Measurements from ENCODE around the gene OSTM1.
"Not testable (repeated sequence)": the region's sequence is repeated elsewhere in the genome, so short reads cannot be mapped to it uniquely, and the experiment has no call there.

OSTM1 gene

GRCh38 chr6:108013787-108014439, 60.6 kb downstream of the OSTM1 start:
- DNase-seq: no peak

DNA sequence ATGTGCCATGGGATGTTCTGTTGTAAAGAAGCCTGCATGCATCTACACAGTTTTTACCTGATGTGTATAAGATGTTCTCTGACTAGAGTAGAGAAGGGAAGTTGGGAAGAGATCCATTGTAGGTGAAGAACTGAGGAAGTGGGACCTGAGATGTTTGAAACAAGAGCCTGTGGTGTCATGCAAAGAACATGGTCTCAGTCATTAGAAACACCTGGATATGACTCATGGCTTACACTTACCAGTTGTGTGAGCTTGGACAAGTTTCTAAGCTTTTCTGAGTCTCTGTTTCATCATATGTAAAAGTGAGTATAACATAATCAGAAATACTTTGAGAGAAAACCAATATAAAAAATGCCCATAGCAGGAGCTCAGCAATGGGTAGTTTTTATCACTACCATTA, 64.6 kb downstream of the OSTM1 start:
- DNase-seq: no peak

- not testable (repeated sequence) for DNase-seq
Observed at GRCh38 chr6:108009258-108009657, 65.3 kb downstream of the OSTM1 start.

GRCh38 chr6:108008363-108008762, 66.2 kb downstream of the OSTM1 start:
- DNase-seq: no peak

DNA sequence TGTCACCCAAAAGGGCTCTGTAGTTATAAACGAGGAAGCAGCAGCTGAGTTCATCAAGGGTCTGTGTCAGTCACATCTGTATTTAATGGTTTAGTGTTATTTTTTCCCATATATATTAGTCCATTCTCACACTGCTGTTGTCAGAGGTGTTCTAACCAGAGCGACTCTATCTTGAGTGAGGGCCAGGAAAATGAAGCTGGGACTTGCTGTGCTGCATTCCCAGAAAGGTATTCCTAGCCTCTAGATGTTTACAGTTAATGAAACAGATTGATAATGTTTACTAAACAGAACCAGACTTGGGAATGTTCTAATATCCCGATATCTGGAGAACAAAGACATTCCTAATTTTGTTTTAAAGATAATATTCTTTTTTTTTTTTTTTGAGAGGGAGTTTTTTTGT, 68.6 kb downstream of the OSTM1 start:
- no peak for DNase-seq

GRCh38 chr6:108004861-108005260, 69.7 kb downstream of the OSTM1 start:
- no peak for DNase-seq

- no peak for DNase-seq
Observed at GRCh38 chr6:108002365-108003221, 71.9 kb downstream of the OSTM1 start.

DNA sequence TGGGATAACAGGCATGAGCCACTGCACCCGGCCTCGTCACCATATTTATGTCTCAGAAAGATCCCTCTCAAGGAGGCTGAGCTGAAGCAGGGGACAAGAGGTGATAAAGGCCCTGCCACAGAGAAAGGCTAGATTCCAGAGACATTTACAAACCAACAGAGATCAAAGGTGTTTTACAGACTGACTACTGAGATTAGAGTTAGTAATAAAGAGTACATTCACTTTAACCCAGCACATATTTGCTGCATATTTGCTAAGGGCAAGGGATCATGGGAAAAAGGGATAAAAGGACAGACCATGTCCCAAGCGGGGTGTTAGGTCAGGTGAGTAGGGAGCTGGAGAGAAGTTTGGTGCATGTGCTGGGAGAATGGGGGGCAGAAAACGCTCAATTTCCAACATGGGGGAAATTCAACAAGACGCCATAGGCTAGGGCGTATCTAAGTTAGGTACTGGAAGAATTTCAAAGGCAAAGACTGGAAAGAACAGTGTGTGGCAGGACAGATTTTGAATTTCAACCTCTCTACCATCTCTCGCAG, 72.8 kb downstream of the OSTM1 start:
- no peak for DNase-seq

DNA sequence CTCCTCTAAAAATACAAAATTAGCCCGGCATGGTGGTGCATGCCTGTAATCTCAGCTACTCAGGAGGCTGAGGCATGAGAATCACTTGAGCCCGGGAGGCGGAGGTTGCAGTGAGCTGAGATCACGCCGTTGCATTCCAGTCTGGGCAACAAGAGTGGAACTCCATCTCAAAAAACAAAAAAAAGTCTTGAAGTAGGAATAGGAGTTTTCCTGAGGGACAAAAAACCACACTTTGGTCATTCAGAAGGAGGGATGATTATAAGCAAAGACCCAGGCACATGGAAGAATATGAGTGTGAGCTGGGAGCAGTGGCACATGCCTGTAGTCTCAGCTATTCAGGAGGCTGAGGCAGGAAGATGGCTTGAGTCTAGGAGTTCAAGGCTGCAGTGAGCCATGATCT, 74.3 kb downstream of the OSTM1 start:
- DNase-seq: not testable (repeated sequence)

GRCh38 chr6:107999341-107999740, 75.2 kb downstream of the OSTM1 start:
- DNase-seq: no peak

GRCh38 chr6:107991772-107992550, 82.6 kb downstream of the OSTM1 start:
- no peak for DNase-seq

Measured in NCI-H187 (cell line).